ENCODE data around the gene DIAPH3. TPM values are rescaled to one million over a fixed set of nuclear protein-coding genes. Genes with fewer than 3 reads are reported as not detected.
A peak's percentile ranks its signal among the peaks of the same experiment; 100 is the strongest.
"Not testable (repeated sequence)": the region's sequence is repeated elsewhere in the genome, so short reads cannot be mapped to it uniquely, and the experiment has no call there.

DIAPH3 gene
- total RNA-seq, 1 donor from 2014 or later, result 4.6 TPM

- Histone ChIP-seq H3K4me3 (no peak overlapping the region), H3K9me3 (no peaks in the 10 kb centered on the region), H3K27me3 (no peaks in the 10 kb centered on the region), H3K36me3 (no peaks in the 10 kb centered on the region), H3K4me1 (no peaks in the 10 kb centered on the region), H3K27ac (no peak overlapping the region)
- TF ChIP-seq, protein P1, sequence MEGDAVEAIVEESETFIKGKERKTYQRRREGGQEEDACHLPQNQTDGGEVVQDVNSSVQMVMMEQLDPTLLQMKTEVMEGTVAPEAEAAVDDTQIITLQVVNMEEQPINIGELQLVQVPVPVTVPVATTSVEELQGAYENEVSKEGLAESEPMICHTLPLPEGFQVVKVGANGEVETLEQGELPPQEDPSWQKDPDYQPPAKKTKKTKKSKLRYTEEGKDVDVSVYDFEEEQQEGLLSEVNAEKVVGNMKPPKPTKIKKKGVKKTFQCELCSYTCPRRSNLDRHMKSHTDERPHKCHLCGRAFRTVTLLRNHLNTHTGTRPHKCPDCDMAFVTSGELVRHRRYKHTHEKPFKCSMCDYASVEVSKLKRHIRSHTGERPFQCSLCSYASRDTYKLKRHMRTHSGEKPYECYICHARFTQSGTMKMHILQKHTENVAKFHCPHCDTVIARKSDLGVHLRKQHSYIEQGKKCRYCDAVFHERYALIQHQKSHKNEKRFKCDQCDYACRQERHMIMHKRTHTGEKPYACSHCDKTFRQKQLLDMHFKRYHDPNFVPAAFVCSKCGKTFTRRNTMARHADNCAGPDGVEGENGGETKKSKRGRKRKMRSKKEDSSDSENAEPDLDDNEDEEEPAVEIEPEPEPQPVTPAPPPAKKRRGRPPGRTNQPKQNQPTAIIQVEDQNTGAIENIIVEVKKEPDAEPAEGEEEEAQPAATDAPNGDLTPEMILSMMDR (IDR thresholded peaks at IDR 0.05), result no peak
- ATAC-seq (no peak), DNase-seq (no peak)
- intact Hi-C loops (cut with DNase I), result no loop called here
Measured at GRCh38 chr13:60044321-60044720, 119.4 kb downstream of the DIAPH3 start.

- Histone ChIP-seq H3K27me3 (no peaks in the 10 kb centered on the region), H3K36me3 (no peaks in the 10 kb centered on the region), H3K9me3 (no peaks in the 10 kb centered on the region), H3K4me3 (no peak overlapping the region), H3K27ac (no peak overlapping the region), H3K4me1 (no peaks in the 10 kb centered on the region)
- TF ChIP-seq, protein P1 (IDR thresholded peaks at IDR 0.05), result no peak
- DNase-seq (no peak), ATAC-seq (no peak)
- intact Hi-C loops (cut with DNase I), result no loop called here
Measured at GRCh38 chr13:60043262-60043661, 120.5 kb downstream of the DIAPH3 start.

DNA sequence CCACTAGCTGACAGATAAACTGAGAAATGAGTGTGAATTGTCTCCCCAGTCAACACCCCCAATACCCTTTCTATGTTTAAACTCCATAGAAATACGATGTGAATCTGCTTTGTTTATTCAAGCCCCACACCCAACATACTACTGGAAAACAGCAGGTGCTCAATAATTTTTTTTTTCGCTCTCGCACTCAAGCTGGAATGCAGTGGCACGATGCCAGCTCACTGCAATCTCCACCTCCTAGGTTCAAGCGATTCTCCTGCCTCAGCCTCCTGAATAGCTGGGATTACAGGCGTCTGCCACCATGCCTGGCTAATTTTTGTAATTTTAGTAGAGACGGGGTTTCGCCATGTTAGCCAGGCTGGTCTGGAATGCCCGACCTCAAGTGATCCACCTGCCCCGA is 123.1 kb downstream of the DIAPH3 start:
- intact Hi-C loops (cut with DNase I); DNase-seq; H3K27me3 ChIP-seq; H3K27ac ChIP-seq; H3K36me3 ChIP-seq; H3K4me1 ChIP-seq; H3K9me3 ChIP-seq; ATAC-seq; H3K4me3 ChIP-seq: not testable (repeated sequence)

DNA sequence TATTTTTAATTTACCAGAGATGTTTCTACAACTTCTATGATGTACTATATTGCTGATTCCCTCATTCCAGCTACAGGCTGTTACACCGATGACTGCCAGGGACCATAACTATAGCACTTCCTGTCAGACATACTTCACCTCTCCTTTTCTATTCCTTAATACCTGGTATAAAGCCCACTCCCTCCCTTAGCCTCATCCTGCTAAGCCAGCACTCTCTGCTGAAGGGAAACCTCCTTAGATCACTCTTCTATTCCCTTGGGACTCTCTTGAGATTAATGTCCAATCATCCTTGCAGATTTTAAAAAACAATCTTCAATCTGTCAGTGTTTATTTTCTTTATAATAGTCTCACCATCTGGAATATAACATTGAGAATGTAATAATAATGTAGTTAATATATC is 127.9 kb downstream of the DIAPH3 start:
- DNase-seq (no peak), ATAC-seq (no peak)
- no peaks in the 10 kb centered on the region for H3K9me3 ChIP-seq
- no peaks in the 10 kb centered on the region for H3K36me3 ChIP-seq
- intact Hi-C loops (cut with DNase I), result no loop called here
- TF ChIP-seq, protein P1 (IDR thresholded peaks at IDR 0.05), result no peak
- H3K4me1 ChIP-seq, result no peaks in the 10 kb centered on the region
- H3K27me3 ChIP-seq, result no peaks in the 10 kb centered on the region
- H3K4me3 ChIP-seq, result no peak overlapping the region
- no peak overlapping the region for H3K27ac ChIP-seq

- TF ChIP-seq, protein P1 (IDR thresholded peaks at IDR 0.05), result no peak
- Histone ChIP-seq H3K4me3 (no peak overlapping the region), H3K36me3 (no peaks in the 10 kb centered on the region), H3K9me3 (no peaks in the 10 kb centered on the region), H3K27me3 (no peaks in the 10 kb centered on the region), H3K4me1 (no peaks in the 10 kb centered on the region), H3K27ac (no peak overlapping the region)
- ATAC-seq, result no peak
- DNase-seq, result no peak
- intact Hi-C loops (cut with DNase I), result no loop called here
Measured at GRCh38 chr13:60032851-60033250, 130.9 kb downstream of the DIAPH3 start.

GRCh38 chr13:60028021-60028420 is 135.7 kb downstream of the DIAPH3 start:
- intact Hi-C loops (cut with DNase I), result no loop called here
- no peaks in the 10 kb centered on the region for H3K27me3 ChIP-seq
- H3K36me3 ChIP-seq, result no peaks in the 10 kb centered on the region
- H3K4me3 ChIP-seq, result no peak overlapping the region
- ATAC-seq (peak; percentile 54), DNase-seq (no peak)
- H3K4me1 ChIP-seq, result no peaks in the 10 kb centered on the region
- H3K27ac ChIP-seq, result no peak overlapping the region
- H3K9me3 ChIP-seq, result no peaks in the 10 kb centered on the region
- TF ChIP-seq, protein P1 (IDR thresholded peaks at IDR 0.05), result no peak

Measured in upper lobe of right lung (tissue), 1 donor.